ENCODE measurements around the gene GPR150. TPM values are rescaled to one million over a fixed set of nuclear protein-coding genes. Genes with fewer than 3 reads are reported as not detected.
A peak's percentile ranks its signal among the peaks of the same experiment; 100 is the strongest.

The GPR150 gene
- total and polyA plus RNA-seq, 2 of the 13 experiments (the other 11 are each of a cell fraction or from before 2014, with no cell fraction given), result 0.03 TPM; not detected in 1

DNA sequence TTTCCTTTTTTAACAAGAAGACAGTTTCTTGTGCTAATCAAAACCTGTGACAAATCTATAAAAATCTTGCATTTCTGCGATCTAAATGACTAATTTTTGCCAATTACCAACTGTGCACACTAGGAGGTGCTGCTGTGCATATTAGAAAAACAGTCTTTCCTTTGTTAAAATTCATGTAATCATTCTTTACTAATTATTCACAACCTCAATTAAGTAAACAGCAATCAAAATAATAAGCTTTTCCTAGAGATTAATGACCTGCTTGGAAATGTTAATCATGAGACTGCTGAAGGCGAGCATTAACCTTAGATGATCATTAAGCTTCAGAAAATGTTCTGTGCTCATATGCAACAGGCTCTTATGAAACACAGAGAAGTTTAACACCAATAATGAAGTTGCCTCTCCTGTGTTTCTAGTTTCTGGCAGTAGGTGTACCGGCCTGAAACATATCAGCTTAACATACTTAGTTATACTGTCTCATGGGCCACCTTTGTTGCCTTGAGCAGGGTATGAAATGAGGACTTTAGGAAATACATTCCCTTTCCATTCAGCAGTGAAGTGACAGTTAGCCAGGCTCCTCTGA lies 44.4 kb downstream of the GPR150 start (continued):
- TF ChIP-seq, protein P1, sequence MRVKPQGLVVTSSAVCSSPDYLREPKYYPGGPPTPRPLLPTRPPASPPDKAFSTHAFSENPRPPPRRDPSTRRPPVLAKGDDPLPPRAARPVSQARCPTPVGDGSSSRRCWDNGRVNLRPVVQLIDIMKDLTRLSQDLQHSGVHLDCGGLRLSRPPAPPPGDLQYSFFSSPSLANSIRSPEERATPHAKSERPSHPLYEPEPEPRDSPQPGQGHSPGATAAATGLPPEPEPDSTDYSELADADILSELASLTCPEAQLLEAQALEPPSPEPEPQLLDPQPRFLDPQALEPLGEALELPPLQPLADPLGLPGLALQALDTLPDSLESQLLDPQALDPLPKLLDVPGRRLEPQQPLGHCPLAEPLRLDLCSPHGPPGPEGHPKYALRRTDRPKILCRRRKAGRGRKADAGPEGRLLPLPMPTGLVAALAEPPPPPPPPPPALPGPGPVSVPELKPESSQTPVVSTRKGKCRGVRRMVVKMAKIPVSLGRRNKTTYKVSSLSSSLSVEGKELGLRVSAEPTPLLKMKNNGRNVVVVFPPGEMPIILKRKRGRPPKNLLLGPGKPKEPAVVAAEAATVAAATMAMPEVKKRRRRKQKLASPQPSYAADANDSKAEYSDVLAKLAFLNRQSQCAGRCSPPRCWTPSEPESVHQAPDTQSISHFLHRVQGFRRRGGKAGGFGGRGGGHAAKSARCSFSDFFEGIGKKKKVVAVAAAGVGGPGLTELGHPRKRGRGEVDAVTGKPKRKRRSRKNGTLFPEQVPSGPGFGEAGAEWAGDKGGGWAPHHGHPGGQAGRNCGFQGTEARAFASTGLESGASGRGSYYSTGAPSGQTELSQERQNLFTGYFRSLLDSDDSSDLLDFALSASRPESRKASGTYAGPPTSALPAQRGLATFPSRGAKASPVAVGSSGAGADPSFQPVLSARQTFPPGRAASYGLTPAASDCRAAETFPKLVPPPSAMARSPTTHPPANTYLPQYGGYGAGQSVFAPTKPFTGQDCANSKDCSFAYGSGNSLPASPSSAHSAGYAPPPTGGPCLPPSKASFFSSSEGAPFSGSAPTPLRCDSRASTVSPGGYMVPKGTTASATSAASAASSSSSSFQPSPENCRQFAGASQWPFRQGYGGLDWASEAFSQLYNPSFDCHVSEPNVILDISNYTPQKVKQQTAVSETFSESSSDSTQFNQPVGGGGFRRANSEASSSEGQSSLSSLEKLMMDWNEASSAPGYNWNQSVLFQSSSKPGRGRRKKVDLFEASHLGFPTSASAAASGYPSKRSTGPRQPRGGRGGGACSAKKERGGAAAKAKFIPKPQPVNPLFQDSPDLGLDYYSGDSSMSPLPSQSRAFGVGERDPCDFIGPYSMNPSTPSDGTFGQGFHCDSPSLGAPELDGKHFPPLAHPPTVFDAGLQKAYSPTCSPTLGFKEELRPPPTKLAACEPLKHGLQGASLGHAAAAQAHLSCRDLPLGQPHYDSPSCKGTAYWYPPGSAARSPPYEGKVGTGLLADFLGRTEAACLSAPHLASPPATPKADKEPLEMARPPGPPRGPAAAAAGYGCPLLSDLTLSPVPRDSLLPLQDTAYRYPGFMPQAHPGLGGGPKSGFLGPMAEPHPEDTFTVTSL (CRISPR knock-in tag; IDR thresholded peaks at IDR 0.05; ENCODE audit: borderline replicate concordance), result no peak
- TF ChIP-seq STAT5B (CRISPR knock-in tag; IDR thresholded peaks at IDR 0.05) (no peak), DNMT1 (CRISPR knock-in tag; IDR thresholded peaks at IDR 0.05) (no peak), TGIF2 (CRISPR knock-in tag; IDR thresholded peaks at IDR 0.05) (no peak), STAG1 (CRISPR knock-in tag; IDR thresholded peaks at IDR 0.05) (peak; percentile 63), PHF21A (CRISPR knock-in tag; IDR thresholded peaks at IDR 0.05) (no peak), MIXL1 (CRISPR knock-in tag; IDR thresholded peaks at IDR 0.05) (peak; percentile 68), ZNF737 (CRISPR knock-in tag; IDR thresholded peaks at IDR 0.05; ENCODE audit: borderline replicate concordance) (no peak), REPIN1 (CRISPR knock-in tag; IDR thresholded peaks at IDR 0.05; ENCODE audit: borderline replicate concordance, low read depth) (no peak), HOXD1 (CRISPR knock-in tag; IDR thresholded peaks at IDR 0.05) (no peak), SMAD3 (CRISPR knock-in tag; IDR thresholded peaks at IDR 0.05) (0 out of 2 replicates have a peak, but pooled peaks have one; percentile 30), RBAK (CRISPR knock-in tag; IDR thresholded peaks at IDR 0.05) (no peak)
- TF ChIP-seq, protein P2, sequence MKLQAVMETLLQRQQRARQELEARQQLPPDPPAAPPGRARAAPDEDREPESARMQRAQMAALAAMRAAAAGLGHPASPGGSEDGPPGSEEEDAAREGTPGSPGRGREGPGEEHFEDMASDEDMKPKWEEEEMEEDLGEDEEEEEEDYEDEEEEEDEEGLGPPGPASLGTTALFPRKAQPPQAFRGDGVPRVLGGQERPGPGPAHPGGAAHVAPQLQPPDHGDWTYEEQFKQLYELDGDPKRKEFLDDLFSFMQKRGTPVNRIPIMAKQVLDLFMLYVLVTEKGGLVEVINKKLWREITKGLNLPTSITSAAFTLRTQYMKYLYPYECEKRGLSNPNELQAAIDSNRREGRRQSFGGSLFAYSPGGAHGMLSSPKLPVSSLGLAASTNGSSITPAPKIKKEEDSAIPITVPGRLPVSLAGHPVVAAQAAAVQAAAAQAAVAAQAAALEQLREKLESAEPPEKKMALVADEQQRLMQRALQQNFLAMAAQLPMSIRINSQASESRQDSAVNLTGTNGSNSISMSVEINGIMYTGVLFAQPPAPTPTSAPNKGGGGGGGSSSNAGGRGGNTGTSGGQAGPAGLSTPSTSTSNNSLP (IDR thresholded peaks at IDR 0.05; ENCODE audit: low read depth, low read length), result peak; percentile 67
- TF ChIP-seq, protein P3, sequence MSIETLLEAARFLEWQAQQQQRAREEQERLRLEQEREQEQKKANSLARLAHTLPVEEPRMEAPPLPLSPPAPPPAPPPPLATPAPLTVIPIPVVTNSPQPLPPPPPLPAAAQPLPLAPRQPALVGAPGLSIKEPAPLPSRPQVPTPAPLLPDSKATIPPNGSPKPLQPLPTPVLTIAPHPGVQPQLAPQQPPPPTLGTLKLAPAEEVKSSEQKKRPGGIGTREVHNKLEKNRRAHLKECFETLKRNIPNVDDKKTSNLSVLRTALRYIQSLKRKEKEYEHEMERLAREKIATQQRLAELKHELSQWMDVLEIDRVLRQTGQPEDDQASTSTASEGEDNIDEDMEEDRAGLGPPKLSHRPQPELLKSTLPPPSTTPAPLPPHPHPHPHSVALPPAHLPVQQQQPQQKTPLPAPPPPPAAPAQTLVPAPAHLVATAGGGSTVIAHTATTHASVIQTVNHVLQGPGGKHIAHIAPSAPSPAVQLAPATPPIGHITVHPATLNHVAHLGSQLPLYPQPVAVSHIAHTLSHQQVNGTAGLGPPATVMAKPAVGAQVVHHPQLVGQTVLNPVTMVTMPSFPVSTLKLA (IDR thresholded peaks at IDR 0.05), result no peak
- TF ChIP-seq, protein P4, sequence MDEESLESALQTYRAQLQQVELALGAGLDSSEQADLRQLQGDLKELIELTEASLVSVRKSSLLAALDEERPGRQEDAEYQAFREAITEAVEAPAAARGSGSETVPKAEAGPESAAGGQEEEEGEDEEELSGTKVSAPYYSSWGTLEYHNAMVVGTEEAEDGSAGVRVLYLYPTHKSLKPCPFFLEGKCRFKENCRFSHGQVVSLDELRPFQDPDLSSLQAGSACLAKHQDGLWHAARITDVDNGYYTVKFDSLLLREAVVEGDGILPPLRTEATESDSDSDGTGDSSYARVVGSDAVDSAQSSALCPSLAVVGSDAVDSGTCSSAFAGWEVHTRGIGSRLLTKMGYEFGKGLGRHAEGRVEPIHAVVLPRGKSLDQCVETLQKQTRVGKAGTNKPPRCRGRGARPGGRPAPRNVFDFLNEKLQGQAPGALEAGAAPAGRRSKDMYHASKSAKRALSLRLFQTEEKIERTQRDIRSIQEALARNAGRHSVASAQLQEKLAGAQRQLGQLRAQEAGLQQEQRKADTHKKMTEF (CRISPR knock-in tag; IDR thresholded peaks at IDR 0.05), result 0 out of 2 replicates have a peak, but pooled peaks have one; percentile 20
- TF ChIP-seq, protein P5, sequence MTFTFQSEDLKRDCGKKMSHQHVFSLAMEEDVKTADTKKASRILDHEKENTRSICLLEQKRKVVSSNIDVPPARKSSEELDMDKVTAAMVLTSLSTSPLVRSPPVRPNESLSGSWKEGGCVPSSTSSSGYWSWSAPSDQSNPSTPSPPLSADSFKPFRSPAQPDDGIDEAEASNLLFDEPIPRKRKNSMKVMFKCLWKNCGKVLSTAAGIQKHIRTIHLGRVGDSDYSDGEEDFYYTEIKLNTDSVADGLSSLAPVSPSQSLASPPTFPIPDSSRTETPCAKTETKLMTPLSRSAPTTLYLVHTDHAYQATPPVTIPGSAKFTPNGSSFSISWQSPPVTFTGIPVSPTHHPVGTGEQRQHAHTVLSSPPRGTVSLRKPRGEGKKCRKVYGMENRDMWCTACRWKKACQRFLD (CRISPR knock-in tag; IDR thresholded peaks at IDR 0.05; ENCODE audit: borderline replicate concordance), result no peak
- TF ChIP-seq, protein P6, sequence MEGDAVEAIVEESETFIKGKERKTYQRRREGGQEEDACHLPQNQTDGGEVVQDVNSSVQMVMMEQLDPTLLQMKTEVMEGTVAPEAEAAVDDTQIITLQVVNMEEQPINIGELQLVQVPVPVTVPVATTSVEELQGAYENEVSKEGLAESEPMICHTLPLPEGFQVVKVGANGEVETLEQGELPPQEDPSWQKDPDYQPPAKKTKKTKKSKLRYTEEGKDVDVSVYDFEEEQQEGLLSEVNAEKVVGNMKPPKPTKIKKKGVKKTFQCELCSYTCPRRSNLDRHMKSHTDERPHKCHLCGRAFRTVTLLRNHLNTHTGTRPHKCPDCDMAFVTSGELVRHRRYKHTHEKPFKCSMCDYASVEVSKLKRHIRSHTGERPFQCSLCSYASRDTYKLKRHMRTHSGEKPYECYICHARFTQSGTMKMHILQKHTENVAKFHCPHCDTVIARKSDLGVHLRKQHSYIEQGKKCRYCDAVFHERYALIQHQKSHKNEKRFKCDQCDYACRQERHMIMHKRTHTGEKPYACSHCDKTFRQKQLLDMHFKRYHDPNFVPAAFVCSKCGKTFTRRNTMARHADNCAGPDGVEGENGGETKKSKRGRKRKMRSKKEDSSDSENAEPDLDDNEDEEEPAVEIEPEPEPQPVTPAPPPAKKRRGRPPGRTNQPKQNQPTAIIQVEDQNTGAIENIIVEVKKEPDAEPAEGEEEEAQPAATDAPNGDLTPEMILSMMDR (CRISPR knock-in tag; IDR thresholded peaks at IDR 0.05), result peak; percentile 68
